Kidney (tissue), 22 donors: Measurements from ENCODE around the gene CSPG4. TPM values are rescaled to one million over a fixed set of nuclear protein-coding genes. Genes with fewer than 3 reads are reported as not detected.
"Not testable (repeated sequence)": the region's sequence is repeated elsewhere in the genome, so short reads cannot be mapped to it uniquely, and the experiment has no call there.

Experiments used
- DNase-seq, 5 donors: peaks; one replicate each; pipeline ENCODE4 v3.0.0-alpha.2; 2013 to 2020
- FAIRE-seq: peaks from 2 replicates; lab custom pipeline; 2012; peaks lifted over from hg19 to GRCh38; lab: Jason Lieb, UNC
- H3K27ac ChIP-seq, 2 donors: one replicate each; pipeline ENCODE4 v1.7.0; 2013; ENCODE audit warnings: low read depth in 2 of 2, low read length in 2 of 2, inconsistent platforms in 1 of 2
- H3K27me3 ChIP-seq: one replicate; pipeline ENCODE4 v1.7.1; 2013; ENCODE audit warnings: low read length, inconsistent platforms; ENCODE audit not compliant: control insufficient read depth, insufficient read depth
- H3K36me3 ChIP-seq, 3 donors: one replicate each; pipeline versions ENCODE4 v1.7.0 to v1.7.1; 2013; ENCODE audit warnings: low read length in 3 of 3, control low read depth in 1 of 3, inconsistent platforms in 1 of 3; ENCODE audit not compliant: insufficient read depth in 3 of 3, control insufficient read depth in 2 of 3
- H3K4me1 ChIP-seq, 3 donors: one replicate each; pipeline versions ENCODE4 v1.7.0 to v1.7.1; 2013; ENCODE audit warnings: low read length in 3 of 3, inconsistent platforms in 1 of 3, low read depth in 1 of 3; ENCODE audit not compliant: control insufficient read depth in 2 of 3, insufficient read depth in 2 of 3
- H3K4me3 ChIP-seq, 3 donors: one replicate each; pipeline versions ENCODE4 v1.7.0 to v1.8.1; 2013; ENCODE audit warnings: low read length in 3 of 3, control low read depth in 1 of 3, inconsistent platforms in 1 of 3
- H3K9ac ChIP-seq, 3 donors: one replicate each; pipeline versions ENCODE4 v1.7.0 to v1.7.1; 2013; ENCODE audit warnings: low read length in 3 of 3, control low read depth in 1 of 3, inconsistent platforms in 1 of 3
- H3K9me3 ChIP-seq, 3 donors: one replicate each; pipeline versions ENCODE4 v1.7.0 to v1.7.1; 2013; ENCODE audit warnings: low read length in 3 of 3, control low read depth in 1 of 3, inconsistent platforms in 1 of 3; ENCODE audit not compliant: control insufficient read depth in 2 of 3, insufficient read depth in 1 of 3
- CTCF ChIP-seq: IDR thresholded peaks from 3 replicates; pipeline ENCODE4 v1.5.1; 2012; ENCODE audit warnings: mild to moderate bottlenecking, moderate library complexity, borderline replicate concordance; ENCODE audit not compliant: insufficient read depth; ENCODE audit errors: extremely low read depth
- intact Hi-C: fragments of 100-400 bp; cut with DNase I; formaldehyde crosslinking; loops from one replicate; pipeline ENCODE4 v1.11.1; 2022
- long read RNA-seq, 10 donors: library from polyadenylated mRNA in 1 of 10; unstranded in 1 of 10; transcript quantifications; one replicate each; pipeline ENCODE4 v2.0.0 and lab custom pipeline, GENCODE V29; 2021 to 2026
- polyA plus RNA-seq: library from polyadenylated mRNA; stranded (reverse); fragments of 350-450 nt; fragmentation: Illumina TruSeq; extraction: RNeasy Lipid Tissue Mini Kit (QIAGEN cat#74804); gene quantifications from one replicate; pipeline ENCODE4 v1.2.3, GENCODE V29; 2014; ENCODE audit warnings: low read depth, low replicate concordance; ENCODE audit not compliant: insufficient read depth
- total RNA-seq: library from RNA; stranded (reverse); fragmentation: NEBNext Ultra II Directional; extraction: Animal tissue kit (Norgen Biotek cat#: 25700); gene quantifications from one replicate; pipeline ENCODE4 v1.2.1, GENCODE V29; 2021
- donor health status: control.
- donor health status: control.
- donor health status: control.
- donor health status: control.
- donor health status: control.
- donor health status: DM: yes; HTN: yes; CAD: no.
- donor health status: Normal renal cell carcinoma (clear cell type).

CSPG4 gene
- total RNA-seq, result 30.7 TPM
- 4.4 TPM for polyA plus RNA-seq
- long read RNA-seq, donor 1, result 0 reads
- long read RNA-seq, donor 2, result 0 reads
- long read RNA-seq, donor 3, result 0 reads
- long read RNA-seq, donor 4, result 0 reads
- long read RNA-seq, donor 5, result 0 reads
- long read RNA-seq, donor 6, result 0 reads
- long read RNA-seq, donor 7, partial matches to known transcripts, result 15 of 54 reads
- long read RNA-seq, donor 7, other reads (novel, unspliced or antisense), result 39 of 54 reads
- long read RNA-seq, donor 8, result 0 reads
- long read RNA-seq, donor 9, result 0 reads
- long read RNA-seq, donor 10, result 0 reads

- no peaks in the 10 kb centered on the region for H3K27me3 ChIP-seq
- no peaks in the 10 kb centered on the region for H3K9me3 ChIP-seq
- no peak within 1 kb of the TSS for H3K9ac ChIP-seq
- peak in 4 of 5 donors; percentile 79 to 94 (median 88) for DNase-seq
- intact Hi-C loops, result no loop called here
- no peaks in the 10 kb centered on the region for H3K36me3 ChIP-seq
- TF ChIP-seq CTCF, result no peak
- no peak within 1 kb of the TSS for H3K27ac ChIP-seq
- FAIRE-seq, result no peak
- H3K4me1 ChIP-seq, result peaks cover 0 to 4% (median 0%) of the 10 kb centered on the region in 3 donors
- H3K4me3 ChIP-seq, result peak within 1 kb of the TSS in 2 of 3 donors; percentile 33 to 35
Observed at GRCh38 chr15:75712668-75713337, at the start of gene CSPG4. Gene CSPG4 (minus strand): TSS chr15:75712848. CDS start chr15:75712755, 93 bp downstream.

GRCh38 chr15:75762357-75762718 lies 49.7 kb upstream of the CSPG4 start:
- H3K4me3 ChIP-seq, FAIRE-seq, H3K4me1 ChIP-seq, H3K9ac ChIP-seq, H3K9me3 ChIP-seq, H3K36me3 ChIP-seq, intact Hi-C loops, H3K27ac ChIP-seq, DNase-seq, H3K27me3 ChIP-seq: not testable (repeated sequence)

GRCh38 chr15:75761446-75762356 lies 49.1 kb upstream of the CSPG4 start:
- Histone ChIP-seq H3K27ac (no peak overlapping the region), H3K27me3 (no peaks in the 10 kb centered on the region), H3K9me3 (no peaks in the 10 kb centered on the region), H3K4me1 (no peaks in the 10 kb centered on the region), H3K4me3 (no peak overlapping the region), H3K9ac (no peak overlapping the region), H3K36me3 (no peaks in the 10 kb centered on the region)
- DNase-seq (no peak), FAIRE-seq (no peak)
- intact Hi-C loops, result no loop called here
- TF ChIP-seq CTCF, result no peak
